Measurements from ENCODE around the gene ISCU.

ISCU gene

DNA sequence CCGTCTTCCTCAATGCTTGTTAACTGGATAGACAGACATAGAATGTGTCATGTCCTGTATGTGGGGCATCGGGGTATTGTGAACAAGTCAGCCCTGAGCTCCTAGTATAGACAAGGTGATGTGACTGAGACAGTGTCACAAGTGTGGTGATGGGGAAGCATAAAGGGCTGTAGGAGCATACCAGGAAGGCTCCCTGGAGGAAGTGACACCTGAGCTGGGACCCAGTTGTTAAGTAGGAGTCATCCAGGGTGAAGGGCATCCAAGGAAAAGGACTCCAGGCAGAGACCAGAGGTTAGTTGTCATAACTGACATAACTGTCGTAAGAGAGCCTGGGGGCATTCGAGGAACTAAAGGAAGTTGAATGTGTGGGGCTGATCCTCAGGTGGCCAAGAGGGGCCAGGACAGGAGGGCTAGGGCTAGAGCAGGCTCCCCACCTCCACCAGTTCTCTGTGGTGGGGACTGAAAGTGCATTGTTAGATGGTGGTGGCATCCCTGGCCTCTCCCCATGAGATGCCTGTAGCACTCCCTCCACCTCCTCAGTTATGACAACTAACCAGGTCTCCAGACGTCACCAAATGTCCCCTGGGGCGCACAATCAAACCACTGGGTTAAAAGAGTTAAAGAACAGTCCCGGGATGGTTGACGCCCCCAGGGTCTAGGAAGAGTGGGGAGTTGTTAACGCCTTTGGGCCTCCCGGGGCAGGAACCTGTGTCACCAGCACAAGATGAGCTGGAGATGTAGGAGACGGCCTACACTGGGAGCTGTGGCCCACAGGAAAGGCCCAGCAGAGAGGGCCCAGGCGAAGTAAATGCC lies 44.9 kb upstream of the ISCU start:
- no peak for TF ChIP-seq CTCF (IDR thresholded peaks at IDR 0.05; ENCODE audit: control insufficient read depth, extremely low read depth, insufficient read depth)
- no peak overlapping the region for H3K4me3 ChIP-seq (ENCODE audit: low read depth, low read length)

DNA sequence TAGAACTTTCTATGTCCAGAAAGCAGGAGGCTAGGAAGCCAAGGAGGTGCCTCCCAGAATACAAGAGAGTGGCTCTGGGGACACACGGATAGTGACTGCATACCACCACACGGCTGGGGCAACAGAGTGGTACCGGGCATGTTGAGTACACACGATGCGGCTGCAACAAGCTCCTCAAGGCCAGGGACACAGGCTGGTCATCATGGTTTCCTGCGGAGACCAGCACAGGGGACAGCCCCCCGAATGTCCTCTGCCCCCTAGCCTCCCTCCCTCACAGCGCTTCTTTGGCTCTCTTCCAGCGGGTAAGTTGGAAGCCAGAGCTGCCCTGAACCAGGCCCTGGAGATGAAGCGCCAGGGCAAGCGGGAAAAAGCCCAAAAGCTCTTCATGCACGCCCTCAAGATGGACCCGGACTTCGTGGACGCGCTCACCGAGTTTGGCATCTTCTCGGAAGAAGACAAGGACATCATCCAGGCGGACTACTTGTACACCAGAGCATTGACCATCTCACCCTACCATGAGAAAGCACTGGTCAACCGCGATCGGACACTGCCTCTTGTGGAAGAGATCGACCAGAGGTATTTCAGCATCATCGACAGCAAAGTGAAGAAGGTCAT lies 44.2 kb upstream of the ISCU start:
- no peak for TF ChIP-seq CTCF (IDR thresholded peaks at IDR 0.05; ENCODE audit: control insufficient read depth, extremely low read depth, insufficient read depth)
- DNase-seq (ENCODE audit: low read depth) = no peak
- H3K4me3 ChIP-seq (ENCODE audit: low read depth, low read length) = no peak overlapping the region

More for the DNA sequence above, 44.9 kb upstream of the ISCU start:
- no peak for DNase-seq (ENCODE audit: low read depth)

- no peak for TF ChIP-seq CTCF (IDR thresholded peaks at IDR 0.05; ENCODE audit: control insufficient read depth, extremely low read depth, insufficient read depth)
- DNase-seq (ENCODE audit: low read depth) = no peak
- no peak overlapping the region for H3K4me3 ChIP-seq (ENCODE audit: low read depth, low read length)
Observed at GRCh38 chr12:108518716-108519496, 43.5 kb upstream of the ISCU start.

GRCh38 chr12:108519558-108519957 lies 42.8 kb upstream of the ISCU start:
- no peak for DNase-seq (ENCODE audit: low read depth)
- no peak for TF ChIP-seq CTCF (IDR thresholded peaks at IDR 0.05; ENCODE audit: control insufficient read depth, extremely low read depth, insufficient read depth)
- H3K4me3 ChIP-seq (ENCODE audit: low read depth, low read length) = no peak overlapping the region

- DNase-seq (ENCODE audit: low read depth) = no peak
- TF ChIP-seq CTCF (IDR thresholded peaks at IDR 0.05; ENCODE audit: control insufficient read depth, extremely low read depth, insufficient read depth) = no peak
- H3K4me3 ChIP-seq (ENCODE audit: low read depth, low read length) = no peak overlapping the region
Observed at GRCh38 chr12:108523365-108523764, 39.0 kb upstream of the ISCU start.

GRCh38 chr12:108525681-108526080 lies 36.7 kb upstream of the ISCU start:
- no peak overlapping the region for H3K4me3 ChIP-seq (ENCODE audit: low read depth, low read length)
- DNase-seq (ENCODE audit: low read depth) = no peak
- no peak for TF ChIP-seq CTCF (IDR thresholded peaks at IDR 0.05; ENCODE audit: control insufficient read depth, extremely low read depth, insufficient read depth)

All from LNCaP clone FGC (cell line).